ENCODE results near the gene ZNF81. TPM values are rescaled to one million over a fixed set of nuclear protein-coding genes. Genes with fewer than 3 reads are reported as not detected.
"Not testable (repeated sequence)": the region's sequence is repeated elsewhere in the genome, so short reads cannot be mapped to it uniquely, and the experiment has no call there.

ZNF81 gene
- total RNA-seq, 4 donors from 2014 or later = 5.0 to 13.4 (median 7.6) TPM

GRCh38 chrX:47958761-47959342, 122.2 kb downstream of the ZNF81 start:
- no peak for ATAC-seq
- H3K36me3 ChIP-seq = no peaks in the 10 kb centered on the region
- H3K27ac ChIP-seq = no peak overlapping the region
- no peaks in the 10 kb centered on the region for H3K9me3 ChIP-seq
- no peaks in the 10 kb centered on the region for H3K27me3 ChIP-seq
- no peak for TF ChIP-seq POLR2A (IDR thresholded peaks at IDR 0.05)
- no peak for TF ChIP-seq POLR2AphosphoS5 (IDR thresholded peaks at IDR 0.05)
- TF ChIP-seq, protein P1, sequence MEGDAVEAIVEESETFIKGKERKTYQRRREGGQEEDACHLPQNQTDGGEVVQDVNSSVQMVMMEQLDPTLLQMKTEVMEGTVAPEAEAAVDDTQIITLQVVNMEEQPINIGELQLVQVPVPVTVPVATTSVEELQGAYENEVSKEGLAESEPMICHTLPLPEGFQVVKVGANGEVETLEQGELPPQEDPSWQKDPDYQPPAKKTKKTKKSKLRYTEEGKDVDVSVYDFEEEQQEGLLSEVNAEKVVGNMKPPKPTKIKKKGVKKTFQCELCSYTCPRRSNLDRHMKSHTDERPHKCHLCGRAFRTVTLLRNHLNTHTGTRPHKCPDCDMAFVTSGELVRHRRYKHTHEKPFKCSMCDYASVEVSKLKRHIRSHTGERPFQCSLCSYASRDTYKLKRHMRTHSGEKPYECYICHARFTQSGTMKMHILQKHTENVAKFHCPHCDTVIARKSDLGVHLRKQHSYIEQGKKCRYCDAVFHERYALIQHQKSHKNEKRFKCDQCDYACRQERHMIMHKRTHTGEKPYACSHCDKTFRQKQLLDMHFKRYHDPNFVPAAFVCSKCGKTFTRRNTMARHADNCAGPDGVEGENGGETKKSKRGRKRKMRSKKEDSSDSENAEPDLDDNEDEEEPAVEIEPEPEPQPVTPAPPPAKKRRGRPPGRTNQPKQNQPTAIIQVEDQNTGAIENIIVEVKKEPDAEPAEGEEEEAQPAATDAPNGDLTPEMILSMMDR (IDR thresholded peaks at IDR 0.05) = no peak
- no peak for TF ChIP-seq EP300 (IDR thresholded peaks at IDR 0.05)
- 0% methylated on average over 1 of the region's 4 CpGs; no CpG with 5 or more reads in 1 of the 2 donors for WGBS, 2 donors (ENCODE audit: low coverage in 1 of 2)
- no peak overlapping the region for H3K4me3 ChIP-seq
- no peaks in the 10 kb centered on the region for H3K4me1 ChIP-seq

DNA sequence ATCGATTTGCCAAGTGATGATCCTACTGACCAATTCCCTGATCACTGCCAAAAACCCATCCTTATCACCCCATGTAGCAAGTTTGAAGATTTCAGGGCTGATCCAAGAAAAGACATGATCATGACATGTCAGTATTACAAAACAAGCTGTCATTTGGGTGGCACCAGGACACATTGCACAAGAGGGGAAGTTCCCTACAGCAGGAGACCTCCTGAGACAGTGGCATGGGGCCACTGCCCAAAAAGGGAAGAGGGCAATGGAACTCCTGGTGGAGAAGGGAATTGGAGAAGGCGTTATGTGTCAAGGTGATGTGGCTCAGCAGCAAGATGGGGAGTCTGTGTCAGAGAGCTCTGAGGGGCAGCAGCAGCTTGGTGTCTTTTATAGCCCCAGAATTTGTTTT, 123.7 kb downstream of the ZNF81 start:
- Histone ChIP-seq H3K27me3 (no peaks in the 10 kb centered on the region), H3K36me3 (no peaks in the 10 kb centered on the region), H3K27ac (no peak overlapping the region), H3K4me3 (no peak overlapping the region), H3K4me1 (no peaks in the 10 kb centered on the region), H3K9me3 (no peaks in the 10 kb centered on the region)
- no peak for TF ChIP-seq POLR2A (IDR thresholded peaks at IDR 0.05)
- TF ChIP-seq, protein P1 (IDR thresholded peaks at IDR 0.05) = no peak
- no peak for TF ChIP-seq EP300 (IDR thresholded peaks at IDR 0.05)
- no peak for TF ChIP-seq POLR2AphosphoS5 (IDR thresholded peaks at IDR 0.05)
- 73 to 86% methylated on average over 1 to 2 of the region's 2 CpGs for WGBS, 2 donors (ENCODE audit: low coverage in 1 of 2)
- no peak for ATAC-seq

GRCh38 chrX:47961830-47962229, 125.1 kb downstream of the ZNF81 start:
- H3K9me3 ChIP-seq, H3K27me3 ChIP-seq, H3K27ac ChIP-seq, H3K36me3 ChIP-seq, H3K4me3 ChIP-seq, ATAC-seq, H3K4me1 ChIP-seq: not testable (repeated sequence)
- 70% methylated on average over 2 of the region's 6 CpGs; no CpG with 5 or more reads in 1 of the 2 donors for WGBS, 2 donors (ENCODE audit: low coverage in 1 of 2)

DNA sequence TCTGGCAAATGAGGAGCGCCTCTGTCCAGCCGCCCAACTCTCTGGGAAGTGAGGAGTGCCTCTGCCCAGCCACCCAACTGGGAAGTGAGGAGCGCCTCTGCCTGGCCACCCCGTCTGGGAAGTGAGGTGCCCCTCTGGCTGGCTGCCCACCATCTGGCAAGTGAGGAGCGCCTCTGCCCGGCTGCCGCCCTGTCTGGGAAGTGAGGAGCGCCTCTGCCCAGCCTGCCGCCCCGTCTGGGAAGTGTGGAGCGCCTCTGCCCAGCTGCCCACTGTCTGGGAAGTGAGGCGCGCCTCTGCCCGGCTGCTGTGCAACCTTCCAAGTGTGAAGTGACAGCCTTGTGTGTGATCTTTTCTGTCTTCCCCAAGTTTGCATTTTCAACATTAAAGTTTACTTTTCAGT, 128.8 kb downstream of the ZNF81 start:
- H3K9me3 ChIP-seq, H3K36me3 ChIP-seq, H3K4me3 ChIP-seq, ATAC-seq, H3K27ac ChIP-seq, H3K27me3 ChIP-seq, H3K4me1 ChIP-seq: not testable (repeated sequence)
- no CpG with 5 or more reads among the region's 14 CpGs for WGBS, 2 donors (ENCODE audit: low coverage in 1 of 2)

Other genes starting within 250 kb of the ZNF81 start
- gene SYN1, start 217.0 kb upstream of the ZNF81 start, total RNA-seq = under 1 TPM in 2 of 4 donors, not detected in 2; 0.27 TPM
- 10 to 100 TPM in 1 of 4 donors, 1 to 10 TPM in 2, under 1 TPM in 1; 0.78 to 18.4 (median 4.7) TPM for gene CFP, start 207.0 kb upstream of the ZNF81 start, total RNA-seq
- 10 to 100 TPM; 20.0 to 26.8 (median 26.2) TPM for gene ELK1, start 186.3 kb upstream of the ZNF81 start, total RNA-seq
- 100 to 1,000 TPM in 1 of 4 donors, 10 to 100 TPM in 3; 66.5 to 112 (median 79.1) TPM for gene UXT, start 177.7 kb upstream of the ZNF81 start, total RNA-seq
- gene ZNF182, start 167.1 kb downstream of the ZNF81 start, total RNA-seq = 1 to 10 TPM; 2.8 to 5.8 (median 3.8) TPM
- gene SPACA5, start 170.1 kb downstream of the ZNF81 start, total RNA-seq = not detected
- 1 to 10 TPM; 2.8 to 7.8 (median 3.8) TPM for gene ZNF630, start 234.7 kb downstream of the ZNF81 start, total RNA-seq

Data from gastroesophageal sphincter (tissue), 4 donors.